HCT116 (cell line): ENCODE results near the gene FCER2. TPM values are rescaled to one million over a fixed set of nuclear protein-coding genes. Genes with fewer than 3 reads are reported as not detected.

ENCODE experiments used
- ATAC-seq: fragments of 200-7000 bp; cut with Tn5 transposase; 2 replicates; pipeline ENCODE4 v1.9.1; 2020; ENCODE audit warnings: mild to moderate bottlenecking, moderate library complexity
- BruUV-seq: library from RNA; stranded (reverse); fragments of 400-500 nt; replicated peaks from 2 replicates; lab custom pipeline; 2021; lab: Mats Ljungman, UMichigan
- CTCF ChIA-PET: fragments of 300-600 bp; sonication (Branson Sonifier 250); formaldehyde crosslinking; loops from one replicate; lab custom pipeline; 2021; ENCODE audit warnings: antibody characterized with exemption; lab: Charles Lee
- POLR2A ChIA-PET: fragments of 300-600, 350-600 bp; sonication (Branson Sonifier 250); formaldehyde crosslinking; loops from one replicate; lab custom pipeline; 2021; ENCODE audit warnings: antibody characterized with exemption; lab: Charles Lee
- RAD21 ChIA-PET, 2 experiments: fragments of 300-600 bp; sonication (Branson Sonifier 250); formaldehyde crosslinking; loops; one replicate each; lab custom pipeline; 2023; ENCODE audit warnings: low total read pairs in 2 of 2; ENCODE audit not compliant: uncharacterized antibody in 2 of 2, unreplicated experiment in 2 of 2, low non-redundant PET in 1 of 2; lab: Charles Lee
- DNase-seq: peaks from one replicate; pipeline ENCODE4 v3.0.0-alpha.2; 2010; ENCODE audit warnings: low read depth, low spot score
- H2AFZ ChIP-seq: fragments of 200-600 bp; shearing (Covaris generic), sonication (generic); 2 replicates; pipeline ENCODE4 v1.6.1; 2017; ENCODE audit warnings: low read depth, mixed run types, mixed read lengths, antibody characterized with exemption, low read length; ENCODE audit not compliant: poor library complexity, severe bottlenecking
- H3K27ac ChIP-seq: 2 replicates; pipeline ENCODE4 v1.5.1; 2012; ENCODE audit warnings: low read depth, low read length
- H3K27me3 ChIP-seq: fragments of 200-600 bp; sonication (generic); 2 replicates; pipeline ENCODE4 v1.6.1; 2016; ENCODE audit warnings: mixed run types, low read length, mixed read lengths; ENCODE audit not compliant: insufficient read depth
- H3K36me3 ChIP-seq, 2 experiments: fragments of 200-500 bp in 1 of 2; fragments of 200-600 bp in 1 of 2; sonication (Bioruptor generic) in 1 of 2; sonication (generic) in 1 of 2; 2 replicates each; pipeline versions ENCODE4 v1.5.1 to v1.6.1; 2014 to 2016; ENCODE audit warnings: low read length in 2 of 2, inconsistent platforms in 1 of 2, mixed read lengths in 1 of 2, mixed run types in 1 of 2; ENCODE audit not compliant: insufficient read depth in 2 of 2, control insufficient read depth in 1 of 2
- H3K4me1 ChIP-seq, 2 experiments: fragments of 200-600 bp in 1 of 2; sonication (generic) in 1 of 2; 2 replicates each; pipeline versions ENCODE4 v1.5.1 to v1.6.1; 2012 to 2017; ENCODE audit warnings: low read length in 2 of 2, inconsistent platforms in 1 of 2, mild to moderate bottlenecking in 1 of 2, mixed read lengths in 1 of 2, mixed run types in 1 of 2, moderate library complexity in 1 of 2; ENCODE audit not compliant: insufficient read depth in 2 of 2, control insufficient read depth in 1 of 2
- H3K4me2 ChIP-seq: fragments of 200-600 bp; sonication (generic); 2 replicates; pipeline ENCODE4 v1.6.1; 2017; ENCODE audit warnings: mixed run types, low read length, mixed read lengths
- H3K4me3 ChIP-seq, 2 experiments: fragments of 200-600 bp in 1 of 2; sonication (generic) in 1 of 2; replicated peaks in 1 of 2; 2 replicates each; pipeline ENCODE4 v1.5.1; 2011 to 2016; ENCODE audit warnings: low read length in 2 of 2, control low read depth in 1 of 2, low read depth in 1 of 2, mild to moderate bottlenecking in 1 of 2, mixed read lengths in 1 of 2, mixed run types in 1 of 2
- H3K79me2 ChIP-seq: fragments of 200-600 bp; sonication (generic); 2 replicates; pipeline ENCODE4 v1.6.1; 2017; ENCODE audit warnings: mild to moderate bottlenecking, mixed run types, low read length, moderate library complexity, mixed read lengths; ENCODE audit not compliant: insufficient read depth
- H3K9ac ChIP-seq: fragments of 200-600 bp; sonication (generic); 2 replicates; pipeline ENCODE4 v1.6.1; 2016; ENCODE audit warnings: low read length, mixed read lengths
- H3K9me2 ChIP-seq: fragments of 200-600 bp; sonication (generic), shearing (Covaris generic); 2 replicates; pipeline ENCODE4 v1.6.1; 2017; ENCODE audit warnings: mixed run types, mild to moderate bottlenecking, moderate library complexity; ENCODE audit not compliant: insufficient read depth
- H3K9me3 ChIP-seq, 2 experiments: fragments of 200-500 bp in 1 of 2; fragments of 200-600 bp in 1 of 2; sonication (Bioruptor generic) in 1 of 2; sonication (generic) in 1 of 2; 2 replicates each; pipeline ENCODE4 v1.6.1; 2014 to 2017; ENCODE audit warnings: low read length in 2 of 2, mixed read lengths in 2 of 2, inconsistent platforms in 1 of 2, low read depth in 1 of 2, mild to moderate bottlenecking in 1 of 2, mixed run types in 1 of 2, moderate library complexity in 1 of 2; ENCODE audit not compliant: control insufficient read depth in 1 of 2, insufficient read depth in 1 of 2
- H4K20me1 ChIP-seq: fragments of 200-600 bp; sonication (generic), shearing (Covaris generic); 2 replicates; pipeline ENCODE4 v1.6.1; 2017; ENCODE audit warnings: mixed run types, mild to moderate bottlenecking, moderate library complexity; ENCODE audit not compliant: insufficient read depth
- CBX3 ChIP-seq: IDR thresholded peaks from 2 replicates; pipeline ENCODE4 v1.6.1; 2012; ENCODE audit warnings: low read depth
- CEBPB ChIP-seq: IDR thresholded peaks from 2 replicates; pipeline ENCODE4 v1.6.1; 2012; ENCODE audit warnings: low read depth
- EGR1 ChIP-seq: IDR thresholded peaks from 2 replicates; pipeline ENCODE4 v1.6.1; 2012; ENCODE audit warnings: low read depth
- ELF1 ChIP-seq: IDR thresholded peaks from 2 replicates; pipeline ENCODE4 v1.6.1; 2012; ENCODE audit warnings: low read depth, borderline replicate concordance
- EZH2phosphoT487 ChIP-seq: fragments of 200-600 bp; IDR thresholded peaks from 2 replicates; pipeline ENCODE4 v1.6.1; 2018; ENCODE audit warnings: antibody characterized with exemption, borderline replicate concordance
- FOSL1 ChIP-seq: IDR thresholded peaks from 2 replicates; pipeline ENCODE4 v1.6.1; 2012; ENCODE audit warnings: low read depth
- JUND ChIP-seq: IDR thresholded peaks from 2 replicates; pipeline ENCODE4 v1.6.1; 2012
- MAX ChIP-seq: IDR thresholded peaks from 2 replicates; pipeline ENCODE4 v1.6.1; 2012
- SIN3A ChIP-seq: IDR thresholded peaks from 2 replicates; pipeline ENCODE4 v1.6.1; 2012; ENCODE audit warnings: low read depth
- SP1 ChIP-seq: IDR thresholded peaks from 2 replicates; pipeline ENCODE4 v1.6.1; 2012; ENCODE audit warnings: low read depth
- TCF7L2 ChIP-seq: IDR thresholded peaks from 2 replicates; pipeline ENCODE4 v1.7.0; 2011; ENCODE audit warnings: borderline replicate concordance, inconsistent platforms; ENCODE audit not compliant: insufficient read depth, insufficient read length; ENCODE audit errors: extremely low read depth
- ZBTB33 ChIP-seq: IDR thresholded peaks from 2 replicates; pipeline ENCODE4 v1.6.1; 2011; ENCODE audit warnings: mild to moderate bottlenecking, low read length, moderate library complexity; ENCODE audit not compliant: insufficient replicate concordance; ENCODE audit errors: extremely low read depth
- ZFX ChIP-seq: fragments of 450-650 bp; IDR thresholded peaks from 2 replicates; pipeline ENCODE4 v1.6.1; 2017
- ZNF274 ChIP-seq: fragments of 200-500 bp; sonication (Bioruptor generic); IDR thresholded peaks from 2 replicates; pipeline ENCODE4 v1.6.1; 2014; ENCODE audit warnings: mild to moderate bottlenecking, low read depth, low read length, inconsistent platforms
- intact Hi-C: fragments of 100-400 bp; cut with micrococcal nuclease; formaldehyde crosslinking; loops from 2 replicates; pipeline ENCODE4 v1.10.0; 2022
- total RNA-seq: library from RNA; stranded (reverse); gene quantifications from one replicate; pipeline ENCODE4 v1.2.1, GENCODE V29; 2021; ENCODE audit not compliant: unreplicated experiment

Gene FCER2
- total RNA-seq, 1 experiment from 2014 or later = 0.20 TPM

- no peak overlapping the region for H3K27ac ChIP-seq
- intact Hi-C loops = no loop called here
- H3K9me3 ChIP-seq = no peaks in the 10 kb centered on the region
- no peaks in the 10 kb centered on the region for H3K9me2 ChIP-seq
- no peak for DNase-seq
- no peaks in the 10 kb centered on the region for H4K20me1 ChIP-seq
- no peak for ATAC-seq
- POLR2A ChIA-PET = no interaction called here
- H3K36me3 ChIP-seq = no peaks in the 10 kb centered on the region
- BruUV-seq = no TSS peak
- CTCF ChIA-PET = no interaction called here
- no peak overlapping the region for H2AFZ ChIP-seq
- no peak overlapping the region for H3K9ac ChIP-seq
- no peak overlapping the region for H3K4me3 ChIP-seq
- TF ChIP-seq ZBTB33 (no peak), EZH2phosphoT487 (no peak), JUND (no peak), FOSL1 (no peak), MAX (no peak), ZFX (no peak), CEBPB (no peak), CBX3 (no peak), EGR1 (no peak), TCF7L2 (no peak), ELF1 (no peak), ZNF274 (no peak), SP1 (no peak), SIN3A (no peak)
- TF ChIP-seq, all 23 proteins: peak for 0
- peaks cover 21% of the 10 kb centered on the region for H3K27me3 ChIP-seq
- no peak overlapping the region for H3K4me2 ChIP-seq
- no peaks in the 10 kb centered on the region for H3K79me2 ChIP-seq
- RAD21 ChIA-PET = no interaction called here
- no peaks in the 10 kb centered on the region for H3K4me1 ChIP-seq
Measured at GRCh38 chr19:7731615-7732014, 29.7 kb upstream of the FCER2 start.
